ENCODE data around the gene CLEC7A. TPM values are rescaled to one million over a fixed set of nuclear protein-coding genes. Genes with fewer than 3 reads are reported as not detected.

CLEC7A gene
- total RNA-seq, 1 experiment from 2014 or later, result not detected

- no peak overlapping the region for H3K4me3 Mint-ChIP-seq
Measured at GRCh38 chr12:10067942-10068341, 62.1 kb downstream of the CLEC7A start.

More at GRCh38 chr12:10067942-10068341, 62.1 kb downstream of the CLEC7A start:
- H3K14ac ChIP-seq (ENCODE audit: insufficient read depth, low read length), result no peak overlapping the region
- H3K4me1 ChIP-seq (ENCODE audit: insufficient read depth, low read length), result no peaks in the 10 kb centered on the region
- H4K20me1 ChIP-seq (ENCODE audit: control insufficient read depth, insufficient read depth, insufficient read length), result no peaks in the 10 kb centered on the region
- no peak overlapping the region for H4K8ac ChIP-seq (replicated peaks; ENCODE audit: insufficient read length, low read depth, low read length)
- DNase-seq, result no peak
- H4K91ac ChIP-seq (ENCODE audit: insufficient read length, low read depth, low read length), result no peak overlapping the region
- Mint-ChIP-seq H3K27ac (no peak overlapping the region), H3K27me3 (ENCODE audit: low read depth) (no peaks in the 10 kb centered on the region), H3K4me1 (0 out of 4 replicates have a peak, but pooled peaks cover 3 to 4% of the 10 kb centered on the region in 2 experiments), H3K36me3 (ENCODE audit: insufficient read depth in 1 of 3, low read depth in 3 of 3) (no peaks in the 10 kb centered on the region), H3K9me3 (no peaks in the 10 kb centered on the region)
- no peak overlapping the region for H3K27ac ChIP-seq (ENCODE audit: insufficient read length, low read depth, low read length)
- H2BK20ac ChIP-seq (ENCODE audit: low read depth, low read length, poor library complexity, severe bottlenecking), result no peak overlapping the region
- H2AK5ac ChIP-seq (ENCODE audit: insufficient read length, low read length), result no peak overlapping the region
- no peaks in the 10 kb centered on the region for H3K9me3 ChIP-seq (ENCODE audit: control insufficient read depth, low read depth, low read length)
- no peak overlapping the region for H4K5ac ChIP-seq (ENCODE audit: insufficient read length, low read depth, low read length)
- no peak overlapping the region for H3K23ac ChIP-seq (ENCODE audit: insufficient read length, low read depth, low read length)
- H2BK15ac ChIP-seq (ENCODE audit: low read depth, low read length), result no peak overlapping the region
- no peak overlapping the region for H3K4ac ChIP-seq (ENCODE audit: low read depth, low read length)
- H2AFZ ChIP-seq (ENCODE audit: low read length), result no peak overlapping the region
- H3K4me2 ChIP-seq (ENCODE audit: insufficient read depth, insufficient read length, low read length), result no peak overlapping the region
- H3K79me1 ChIP-seq (ENCODE audit: insufficient read depth, low read depth, low read length, poor library complexity, severe bottlenecking), result no peaks in the 10 kb centered on the region
- TF ChIP-seq, protein P1, sequence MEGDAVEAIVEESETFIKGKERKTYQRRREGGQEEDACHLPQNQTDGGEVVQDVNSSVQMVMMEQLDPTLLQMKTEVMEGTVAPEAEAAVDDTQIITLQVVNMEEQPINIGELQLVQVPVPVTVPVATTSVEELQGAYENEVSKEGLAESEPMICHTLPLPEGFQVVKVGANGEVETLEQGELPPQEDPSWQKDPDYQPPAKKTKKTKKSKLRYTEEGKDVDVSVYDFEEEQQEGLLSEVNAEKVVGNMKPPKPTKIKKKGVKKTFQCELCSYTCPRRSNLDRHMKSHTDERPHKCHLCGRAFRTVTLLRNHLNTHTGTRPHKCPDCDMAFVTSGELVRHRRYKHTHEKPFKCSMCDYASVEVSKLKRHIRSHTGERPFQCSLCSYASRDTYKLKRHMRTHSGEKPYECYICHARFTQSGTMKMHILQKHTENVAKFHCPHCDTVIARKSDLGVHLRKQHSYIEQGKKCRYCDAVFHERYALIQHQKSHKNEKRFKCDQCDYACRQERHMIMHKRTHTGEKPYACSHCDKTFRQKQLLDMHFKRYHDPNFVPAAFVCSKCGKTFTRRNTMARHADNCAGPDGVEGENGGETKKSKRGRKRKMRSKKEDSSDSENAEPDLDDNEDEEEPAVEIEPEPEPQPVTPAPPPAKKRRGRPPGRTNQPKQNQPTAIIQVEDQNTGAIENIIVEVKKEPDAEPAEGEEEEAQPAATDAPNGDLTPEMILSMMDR (conservative IDR thresholded peaks at IDR 0.05), result no peak
- no peak overlapping the region for H3K18ac ChIP-seq (ENCODE audit: insufficient read length, low read depth, low read length)
- WGBS (ENCODE audit: extremely low coverage, insufficient read length, low lambda C conversion rate), result no CpG with 5 or more reads among the region's 3 CpGs
- no peak overlapping the region for H3K56ac ChIP-seq (ENCODE audit: insufficient read length, low read depth, low read length)
- H3T11ph ChIP-seq (ENCODE audit: low read length), result no peak overlapping the region
- H2BK5ac ChIP-seq (ENCODE audit: insufficient read length, low read length), result no peak overlapping the region
- H3K79me2 ChIP-seq (ENCODE audit: insufficient read depth, low read length), result peaks cover 2% of the 10 kb centered on the region; the same call in 1 of the 2 replicates
- H3K27me3 ChIP-seq (ENCODE audit: insufficient read depth, low read length), result no peaks in the 10 kb centered on the region; the same call in 1 of the 2 replicates
- H2BK120ac ChIP-seq (ENCODE audit: low read depth, low read length, poor library complexity, severe bottlenecking), result no peak overlapping the region
- H3K9ac ChIP-seq (ENCODE audit: extremely low read depth, insufficient read length, low read length), result no peak overlapping the region
- H2BK12ac ChIP-seq (ENCODE audit: insufficient read length, low read depth, low read length), result no peak overlapping the region
- no peaks in the 10 kb centered on the region for H3K23me2 ChIP-seq (ENCODE audit: insufficient read length, low read depth, low read length, poor library complexity, severe bottlenecking)
